ENCODE results near the gene TMEM165. TPM values are rescaled to one million over a fixed set of nuclear protein-coding genes. Genes with fewer than 3 reads are reported as not detected.
"Not testable (repeated sequence)": the region's sequence is repeated elsewhere in the genome, so short reads cannot be mapped to it uniquely, and the experiment has no call there.

Gene TMEM165
- total RNA-seq, 1 donor from 2014 or later, result 141 TPM

DNA sequence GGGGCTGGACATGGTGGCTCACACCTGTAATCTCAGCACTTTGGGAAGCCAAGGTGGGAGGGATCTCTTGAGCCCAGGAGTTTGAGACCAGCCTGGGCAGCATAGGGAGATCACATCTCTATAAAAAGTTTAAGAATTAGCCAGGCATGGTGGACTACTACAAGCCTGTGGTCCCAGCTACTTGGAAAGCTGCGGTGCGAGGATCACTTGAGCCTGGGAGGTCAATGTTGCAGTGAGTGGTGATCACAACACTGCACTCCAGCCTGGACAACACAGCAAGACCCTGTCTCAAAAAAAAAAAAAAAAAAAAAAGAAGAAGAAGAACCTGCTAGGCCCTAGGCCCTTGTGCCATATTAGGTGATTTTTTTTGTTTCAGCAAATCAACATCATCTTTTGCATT lies 37.5 kb upstream of the TMEM165 start:
- intact Hi-C loops (cut with DNase I), result no loop called here

DNA sequence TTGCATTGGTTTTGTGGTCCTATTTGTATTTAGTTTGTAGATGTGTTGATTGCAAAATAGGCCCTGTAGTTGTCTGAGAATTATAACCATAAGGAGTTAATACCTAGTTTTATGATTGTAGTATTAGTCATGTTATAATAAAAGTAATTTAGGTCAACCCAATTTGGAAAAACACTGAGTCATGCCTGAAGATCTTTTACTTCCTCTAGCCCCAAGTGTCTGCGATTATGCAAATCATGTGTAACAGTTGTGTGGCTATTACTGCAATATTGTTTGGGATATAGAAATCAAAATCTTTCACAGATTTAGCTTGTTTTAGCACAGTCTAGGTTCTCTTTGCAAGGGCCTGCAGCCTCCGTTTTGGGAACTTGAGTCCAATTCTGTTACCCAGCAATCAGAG lies 37.1 kb upstream of the TMEM165 start:
- Histone ChIP-seq H3K4me3 (no peak overlapping the region), H3K27me3 (no peaks in the 10 kb centered on the region), H3K4me1 (peaks cover 19% of the 10 kb centered on the region), H3K36me3 (no peaks in the 10 kb centered on the region), H3K9me3 (no peaks in the 10 kb centered on the region), H3K27ac (peak overlapping the region; percentile 65)
- peak; percentile 61 for ATAC-seq
- no peak for DNase-seq
- TF ChIP-seq, protein P1, sequence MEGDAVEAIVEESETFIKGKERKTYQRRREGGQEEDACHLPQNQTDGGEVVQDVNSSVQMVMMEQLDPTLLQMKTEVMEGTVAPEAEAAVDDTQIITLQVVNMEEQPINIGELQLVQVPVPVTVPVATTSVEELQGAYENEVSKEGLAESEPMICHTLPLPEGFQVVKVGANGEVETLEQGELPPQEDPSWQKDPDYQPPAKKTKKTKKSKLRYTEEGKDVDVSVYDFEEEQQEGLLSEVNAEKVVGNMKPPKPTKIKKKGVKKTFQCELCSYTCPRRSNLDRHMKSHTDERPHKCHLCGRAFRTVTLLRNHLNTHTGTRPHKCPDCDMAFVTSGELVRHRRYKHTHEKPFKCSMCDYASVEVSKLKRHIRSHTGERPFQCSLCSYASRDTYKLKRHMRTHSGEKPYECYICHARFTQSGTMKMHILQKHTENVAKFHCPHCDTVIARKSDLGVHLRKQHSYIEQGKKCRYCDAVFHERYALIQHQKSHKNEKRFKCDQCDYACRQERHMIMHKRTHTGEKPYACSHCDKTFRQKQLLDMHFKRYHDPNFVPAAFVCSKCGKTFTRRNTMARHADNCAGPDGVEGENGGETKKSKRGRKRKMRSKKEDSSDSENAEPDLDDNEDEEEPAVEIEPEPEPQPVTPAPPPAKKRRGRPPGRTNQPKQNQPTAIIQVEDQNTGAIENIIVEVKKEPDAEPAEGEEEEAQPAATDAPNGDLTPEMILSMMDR (IDR thresholded peaks at IDR 0.05), result no peak
- intact Hi-C loops (cut with DNase I), result no loop called here

More for the DNA sequence above, 37.5 kb upstream of the TMEM165 start:
- Histone ChIP-seq H3K36me3 (no peaks in the 10 kb centered on the region), H3K27ac (no peak overlapping the region), H3K4me1 (peaks cover 19% of the 10 kb centered on the region), H3K27me3 (no peaks in the 10 kb centered on the region), H3K9me3 (no peaks in the 10 kb centered on the region), H3K4me3 (no peak overlapping the region)
- DNase-seq, result no peak
- ATAC-seq, result no peak
- TF ChIP-seq, protein P1 (IDR thresholded peaks at IDR 0.05), result no peak

- Histone ChIP-seq H3K4me3 (no peak overlapping the region), H3K36me3 (no peaks in the 10 kb centered on the region), H3K4me1 (peaks cover 19% of the 10 kb centered on the region), H3K27me3 (no peaks in the 10 kb centered on the region), H3K9me3 (no peaks in the 10 kb centered on the region), H3K27ac (peak overlapping the region; percentile 65)
- DNase-seq (no peak), ATAC-seq (no peak)
- intact Hi-C loops (cut with DNase I), result no loop called here
- TF ChIP-seq, protein P1 (IDR thresholded peaks at IDR 0.05), result no peak
Measured at GRCh38 chr4:55359397-55359916, 36.3 kb upstream of the TMEM165 start.

DNA sequence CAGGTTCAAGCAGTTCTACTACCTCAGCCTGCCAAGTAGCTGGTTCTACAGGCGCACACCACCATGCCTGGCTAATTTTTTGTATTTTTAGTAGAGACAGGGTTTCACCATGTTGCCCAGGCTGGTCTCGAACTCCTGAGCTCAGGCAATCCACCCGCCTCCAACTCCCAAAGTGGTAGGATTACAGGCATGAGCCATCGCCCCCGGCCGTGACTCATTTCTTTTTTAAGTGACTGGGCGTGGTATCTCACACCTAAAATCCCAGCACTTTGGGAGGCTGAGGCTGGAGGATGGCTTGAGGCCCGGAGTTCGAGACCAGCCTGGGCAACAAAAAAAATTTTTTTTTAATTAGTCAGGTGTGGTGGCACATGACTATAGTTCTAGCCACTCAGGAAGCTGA lies 32.8 kb upstream of the TMEM165 start:
- DNase-seq; ATAC-seq; intact Hi-C loops (cut with DNase I): not testable (repeated sequence)

DNA sequence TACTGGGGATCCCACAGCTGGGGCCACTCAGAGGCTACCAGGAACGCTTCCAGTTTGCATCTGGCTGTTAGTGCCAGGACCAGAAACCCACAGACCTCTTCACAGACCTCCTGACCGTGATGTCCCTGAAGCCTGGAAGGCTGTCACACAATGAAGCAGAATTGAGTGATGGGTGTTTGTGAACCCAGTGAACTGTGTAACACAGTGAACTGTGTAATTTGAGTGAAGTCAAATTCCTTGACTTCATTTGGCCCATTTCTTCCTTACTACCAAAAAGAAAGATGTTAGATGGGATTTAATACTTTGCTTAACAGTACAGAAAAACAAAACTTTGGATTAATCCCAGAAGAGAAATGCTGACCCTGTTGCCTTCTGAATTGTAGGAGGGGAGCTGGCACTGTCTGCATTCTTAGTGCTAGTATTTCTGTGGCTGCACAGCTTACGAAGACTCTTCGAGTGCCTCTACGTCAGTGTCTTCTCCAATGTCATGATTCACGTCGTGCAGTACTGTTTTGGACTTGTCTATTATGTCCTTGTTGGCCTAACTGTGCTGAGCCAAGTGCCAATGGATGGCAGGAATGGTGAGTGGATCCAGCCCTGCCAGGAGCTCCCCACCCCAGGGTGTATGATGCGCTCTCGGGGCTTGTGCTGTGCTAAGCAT lies 31.9 kb upstream of the TMEM165 start:
- intact Hi-C loops (cut with DNase I), result no loop called here
- Histone ChIP-seq H3K27me3 (no peaks in the 10 kb centered on the region), H3K9me3 (no peaks in the 10 kb centered on the region), H3K27ac (no peak overlapping the region), H3K36me3 (no peaks in the 10 kb centered on the region), H3K4me3 (no peak overlapping the region), H3K4me1 (peaks cover 11% of the 10 kb centered on the region)
- TF ChIP-seq, protein P1 (IDR thresholded peaks at IDR 0.05), result no peak
- DNase-seq, result no peak
- ATAC-seq, result peak; percentile 25

More for the DNA sequence above, 32.8 kb upstream of the TMEM165 start:
- peaks cover 19% of the 10 kb centered on the region for H3K4me1 ChIP-seq
- not testable (repeated sequence) for H3K4me3 ChIP-seq, H3K36me3 ChIP-seq, H3K9me3 ChIP-seq, H3K27ac ChIP-seq, H3K27me3 ChIP-seq

DNA sequence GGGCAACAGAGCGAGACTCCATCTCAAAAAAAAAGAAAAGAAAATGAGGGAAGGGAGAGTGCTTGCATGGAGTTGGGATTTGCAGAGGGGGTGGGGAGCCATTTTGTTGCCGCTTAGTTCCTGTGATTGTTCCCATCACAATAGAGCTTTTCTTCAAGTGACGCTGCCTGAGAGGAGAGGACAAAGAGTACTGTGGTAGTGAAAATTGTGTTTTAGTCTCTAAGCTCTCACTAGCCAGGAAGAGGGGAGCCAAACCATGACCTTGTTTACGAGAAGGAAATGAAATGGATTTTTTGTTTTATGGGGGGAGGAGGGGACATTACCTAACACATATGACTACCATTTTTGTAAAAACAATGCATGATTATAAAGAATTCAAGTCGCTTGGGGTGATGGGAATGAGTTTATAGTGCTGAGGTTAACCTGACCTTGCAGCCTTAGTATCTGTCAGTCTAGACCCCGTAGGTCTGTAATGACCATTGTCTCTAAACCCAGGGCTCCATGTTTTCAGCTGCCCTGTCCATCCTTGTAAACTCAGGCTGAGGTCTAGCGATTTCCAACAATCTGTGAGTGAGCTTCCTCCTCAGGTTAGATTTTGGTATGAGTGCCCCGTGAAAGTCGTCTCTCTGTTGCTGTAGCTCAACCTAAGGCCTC lies 30.9 kb upstream of the TMEM165 start:
- ATAC-seq, result no peak
- intact Hi-C loops (cut with DNase I), result no loop called here
- Histone ChIP-seq H3K36me3 (no peaks in the 10 kb centered on the region), H3K4me1 (peaks cover 4% of the 10 kb centered on the region), H3K27ac (no peak overlapping the region), H3K27me3 (no peaks in the 10 kb centered on the region), H3K4me3 (no peak overlapping the region), H3K9me3 (no peaks in the 10 kb centered on the region)
- TF ChIP-seq, protein P1 (IDR thresholded peaks at IDR 0.05), result no peak
- DNase-seq, result no peak
